ENCODE measurements around the gene CDK14. TPM values are rescaled to one million over a fixed set of nuclear protein-coding genes. Genes with fewer than 3 reads are reported as not detected.

CDK14 gene
- total and polyA plus RNA-seq, 2 donors (not counting 1 experiment from before 2014, with no cell fraction given): 23.6 to 41.1 TPM

GRCh38 chr7:91025906-91026390 lies 429.8 kb downstream of the CDK14 start:
- DNase-seq (ENCODE audit: low read depth in 2 of 2): no peak
- H3K4me1 ChIP-seq (ENCODE audit: control insufficient read depth, extremely low read depth, insufficient read depth, low read length): no peaks in the 10 kb centered on the region

DNA sequence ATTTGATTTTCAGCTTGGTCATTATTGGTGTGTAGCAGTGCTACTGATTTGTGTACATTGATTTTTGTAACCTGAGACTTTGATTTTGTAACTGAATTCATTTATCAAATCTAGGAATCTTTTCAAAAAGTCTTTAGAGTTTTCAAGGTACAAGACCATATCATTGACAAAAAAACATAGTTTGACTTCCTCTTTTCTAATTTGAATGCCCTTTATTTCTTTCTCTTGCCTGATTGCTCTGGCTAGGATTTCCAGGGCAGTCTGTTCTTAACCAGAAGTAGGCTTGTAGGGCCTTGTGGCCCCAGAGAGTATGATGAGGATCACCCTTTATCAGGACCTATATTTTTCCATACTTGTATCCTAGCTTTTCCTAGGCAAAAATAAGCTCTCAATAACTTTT lies 433.6 kb downstream of the CDK14 start:
- no peaks in the 10 kb centered on the region for H3K9me3 ChIP-seq (ENCODE audit: control insufficient read depth, insufficient read depth, low read depth, low read length)
- no peak overlapping the region for H3K9ac ChIP-seq (ENCODE audit: insufficient read depth, low read length)
- H3K4me3 ChIP-seq (replicated peaks in 1 of 4; ENCODE audit: control extremely low read depth in 1 of 4, insufficient read depth in 1 of 4, low read depth in 3 of 4, low read length in 4 of 4): no peak overlapping the region
- no peak overlapping the region for H2AFZ ChIP-seq (ENCODE audit: low read length)
- peaks cover 1% of the 10 kb centered on the region for H3K4me1 ChIP-seq (ENCODE audit: control insufficient read depth, extremely low read depth, insufficient read depth, low read length)
- no peaks in the 10 kb centered on the region for H3K79me2 ChIP-seq (ENCODE audit: control insufficient read depth, insufficient read depth, low read length)
- no peaks in the 10 kb centered on the region for H3K27me3 ChIP-seq (ENCODE audit: control insufficient read depth, insufficient read depth, low read length)
- H3K4me2 ChIP-seq (ENCODE audit: extremely low read depth, insufficient read depth, low read length): no peak overlapping the region
- H4K20me1 ChIP-seq (ENCODE audit: control insufficient read depth, extremely low read depth, insufficient read depth, low read length): no peaks in the 10 kb centered on the region
- no peak for TF ChIP-seq EZH2 (IDR thresholded peaks at IDR 0.05; ENCODE audit: low read length, missing control alignments)
- TF ChIP-seq, protein P1, sequence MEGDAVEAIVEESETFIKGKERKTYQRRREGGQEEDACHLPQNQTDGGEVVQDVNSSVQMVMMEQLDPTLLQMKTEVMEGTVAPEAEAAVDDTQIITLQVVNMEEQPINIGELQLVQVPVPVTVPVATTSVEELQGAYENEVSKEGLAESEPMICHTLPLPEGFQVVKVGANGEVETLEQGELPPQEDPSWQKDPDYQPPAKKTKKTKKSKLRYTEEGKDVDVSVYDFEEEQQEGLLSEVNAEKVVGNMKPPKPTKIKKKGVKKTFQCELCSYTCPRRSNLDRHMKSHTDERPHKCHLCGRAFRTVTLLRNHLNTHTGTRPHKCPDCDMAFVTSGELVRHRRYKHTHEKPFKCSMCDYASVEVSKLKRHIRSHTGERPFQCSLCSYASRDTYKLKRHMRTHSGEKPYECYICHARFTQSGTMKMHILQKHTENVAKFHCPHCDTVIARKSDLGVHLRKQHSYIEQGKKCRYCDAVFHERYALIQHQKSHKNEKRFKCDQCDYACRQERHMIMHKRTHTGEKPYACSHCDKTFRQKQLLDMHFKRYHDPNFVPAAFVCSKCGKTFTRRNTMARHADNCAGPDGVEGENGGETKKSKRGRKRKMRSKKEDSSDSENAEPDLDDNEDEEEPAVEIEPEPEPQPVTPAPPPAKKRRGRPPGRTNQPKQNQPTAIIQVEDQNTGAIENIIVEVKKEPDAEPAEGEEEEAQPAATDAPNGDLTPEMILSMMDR (conservative IDR thresholded peaks at IDR 0.05 in 1 of 2, IDR thresholded peaks at IDR 0.05 in 1 of 2; ENCODE audit: low read depth in 1 of 2, low read length in 2 of 2): no peak
- no peaks in the 10 kb centered on the region for H3K36me3 ChIP-seq (ENCODE audit: control insufficient read depth, insufficient read depth, low read length)
- no peak for DNase-seq (ENCODE audit: low read depth in 2 of 2)
- no peak overlapping the region for H3K27ac ChIP-seq (ENCODE audit: insufficient read depth, low read length)

More at GRCh38 chr7:91025906-91026390, 429.8 kb downstream of the CDK14 start:
- Histone ChIP-seq H3K27me3 (ENCODE audit: control insufficient read depth, insufficient read depth, low read length) (no peaks in the 10 kb centered on the region), H4K20me1 (ENCODE audit: control insufficient read depth, extremely low read depth, insufficient read depth, low read length) (no peaks in the 10 kb centered on the region), H3K9ac (ENCODE audit: insufficient read depth, low read length) (no peak overlapping the region), H3K79me2 (ENCODE audit: control insufficient read depth, insufficient read depth, low read length) (no peaks in the 10 kb centered on the region), H3K4me3 (replicated peaks in 1 of 4; ENCODE audit: control extremely low read depth in 1 of 4, insufficient read depth in 1 of 4, low read depth in 3 of 4, low read length in 4 of 4) (no peak overlapping the region), H2AFZ (ENCODE audit: low read length) (no peak overlapping the region), H3K27ac (ENCODE audit: insufficient read depth, low read length) (no peak overlapping the region), H3K4me2 (ENCODE audit: extremely low read depth, insufficient read depth, low read length) (no peak overlapping the region), H3K36me3 (ENCODE audit: control insufficient read depth, insufficient read depth, low read length) (no peaks in the 10 kb centered on the region), H3K9me3 (ENCODE audit: control insufficient read depth, insufficient read depth, low read depth, low read length) (no peaks in the 10 kb centered on the region)
- TF ChIP-seq EZH2 (IDR thresholded peaks at IDR 0.05; ENCODE audit: low read length, missing control alignments): no peak
- TF ChIP-seq, protein P1 (conservative IDR thresholded peaks at IDR 0.05 in 1 of 2, IDR thresholded peaks at IDR 0.05 in 1 of 2; ENCODE audit: low read depth in 1 of 2, low read length in 2 of 2): no peak

DNA sequence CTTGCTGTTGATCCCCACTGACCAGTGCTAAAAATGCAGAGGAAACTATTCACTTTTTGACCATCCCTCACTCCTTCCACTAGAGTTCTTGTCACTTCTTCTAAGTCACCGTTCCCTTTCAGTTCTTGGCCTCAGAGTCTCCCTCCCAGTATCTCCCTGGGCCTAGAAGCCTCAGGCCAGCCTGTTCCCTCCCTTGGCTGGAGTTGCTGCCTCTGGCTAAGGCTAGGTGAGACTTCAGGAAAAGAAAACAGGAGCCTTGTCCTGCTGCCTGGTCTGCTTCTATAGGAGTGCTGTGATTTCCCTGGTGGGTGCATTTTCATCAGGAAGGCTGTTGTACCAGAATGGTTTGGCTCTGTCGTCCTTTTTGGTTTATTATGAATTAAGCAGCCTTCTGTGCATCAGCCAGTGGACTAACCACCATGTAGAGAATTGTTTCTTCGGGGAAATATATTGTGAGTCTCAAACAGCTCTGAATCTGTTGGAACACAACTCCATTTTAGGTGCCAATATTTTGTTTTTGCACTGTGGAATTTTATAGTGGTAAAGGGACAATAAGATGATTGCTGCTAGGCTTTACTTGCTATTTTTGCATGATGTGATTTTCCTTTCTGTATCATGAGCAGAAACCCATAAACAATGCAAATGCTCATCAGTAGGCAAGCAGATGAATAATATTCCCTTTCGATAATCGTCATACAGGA lies 434.7 kb downstream of the CDK14 start:
- no peaks in the 10 kb centered on the region for H3K9me3 ChIP-seq (ENCODE audit: control insufficient read depth, insufficient read depth, low read depth, low read length)
- H3K27me3 ChIP-seq (ENCODE audit: control insufficient read depth, insufficient read depth, low read length): no peaks in the 10 kb centered on the region
- no peak for DNase-seq (ENCODE audit: low read depth in 2 of 2)
- TF ChIP-seq, protein P1 (conservative IDR thresholded peaks at IDR 0.05 in 1 of 2, IDR thresholded peaks at IDR 0.05 in 1 of 2; ENCODE audit: low read depth in 1 of 2, low read length in 2 of 2): no peak
- TF ChIP-seq EZH2 (IDR thresholded peaks at IDR 0.05; ENCODE audit: low read length, missing control alignments): no peak
- H3K4me3 ChIP-seq (replicated peaks in 1 of 4; ENCODE audit: control extremely low read depth in 1 of 4, insufficient read depth in 1 of 4, low read depth in 3 of 4, low read length in 4 of 4): no peak overlapping the region
- no peaks in the 10 kb centered on the region for H3K79me2 ChIP-seq (ENCODE audit: control insufficient read depth, insufficient read depth, low read length)
- H3K4me1 ChIP-seq (ENCODE audit: control insufficient read depth, extremely low read depth, insufficient read depth, low read length): peaks cover 6% of the 10 kb centered on the region
- H3K9ac ChIP-seq (ENCODE audit: insufficient read depth, low read length): no peak overlapping the region
- no peak overlapping the region for H3K4me2 ChIP-seq (ENCODE audit: extremely low read depth, insufficient read depth, low read length)
- no peak overlapping the region for H2AFZ ChIP-seq (ENCODE audit: low read length)
- no peaks in the 10 kb centered on the region for H4K20me1 ChIP-seq (ENCODE audit: control insufficient read depth, extremely low read depth, insufficient read depth, low read length)
- H3K36me3 ChIP-seq (ENCODE audit: control insufficient read depth, insufficient read depth, low read length): no peaks in the 10 kb centered on the region
- H3K27ac ChIP-seq (ENCODE audit: insufficient read depth, low read length): no peak overlapping the region

All from fibroblast of lung (primary cell).